Trophoblast cell (in vitro differentiated cells and primary cell): Measurements from ENCODE around the gene ANP32E.
"Not testable (repeated sequence)": the region's sequence is repeated elsewhere in the genome, so short reads cannot be mapped to it uniquely, and the experiment has no call there.

Source experiments
- DNase-seq, 2 donors: peaks; one replicate each; pipeline ENCODE4 v3.0.0-alpha.2; 2016
- H2AFZ ChIP-seq: 2 replicates; pipeline ENCODE4 v1.6.1; 2013; ENCODE audit warnings: low read length, moderate library complexity, mild to moderate bottlenecking; ENCODE audit not compliant: insufficient read depth, poor library complexity
- H2AK5ac ChIP-seq: 2 replicates; pipeline ENCODE4 v1.6.1; 2013; ENCODE audit warnings: mild to moderate bottlenecking, low read length
- H2BK120ac ChIP-seq: 2 replicates; pipeline ENCODE4 v1.6.1; 2013; ENCODE audit warnings: low read length, mild to moderate bottlenecking, moderate library complexity; ENCODE audit not compliant: insufficient read depth, poor library complexity
- H2BK12ac ChIP-seq: 2 replicates; pipeline ENCODE4 v1.6.1; 2013; ENCODE audit warnings: mild to moderate bottlenecking, low read length, moderate library complexity
- H2BK5ac ChIP-seq: 2 replicates; pipeline ENCODE4 v1.6.1; 2013; ENCODE audit warnings: low read length, low read depth, moderate library complexity, mild to moderate bottlenecking; ENCODE audit not compliant: poor library complexity
- H3K14ac ChIP-seq: 2 replicates; pipeline ENCODE4 v1.6.1; 2013; ENCODE audit warnings: mild to moderate bottlenecking, low read length
- H3K18ac ChIP-seq: 2 replicates; pipeline ENCODE4 v1.6.1; 2013; ENCODE audit warnings: mild to moderate bottlenecking, low read length
- H3K23ac ChIP-seq: 2 replicates; pipeline ENCODE4 v1.6.1; 2013; ENCODE audit warnings: low read length
- H3K27ac ChIP-seq: 2 replicates; pipeline ENCODE4 v1.5.1; 2013; ENCODE audit warnings: low read depth, mild to moderate bottlenecking, inconsistent platforms, low read length, moderate library complexity
- H3K27me3 ChIP-seq: 2 replicates; pipeline ENCODE4 v1.6.1; 2013; ENCODE audit warnings: inconsistent platforms, mild to moderate bottlenecking, low read length, moderate library complexity; ENCODE audit not compliant: insufficient read depth
- H3K36me3 ChIP-seq, 2 experiments: 1 replicate in 1 of 2; 2 replicates in 1 of 2; pipeline ENCODE4 v1.6.1; 2013; ENCODE audit warnings: low read length in 2 of 2, mild to moderate bottlenecking in 2 of 2, moderate library complexity in 1 of 2; ENCODE audit not compliant: insufficient read depth in 2 of 2, control insufficient read depth in 1 of 2
- H3K4ac ChIP-seq: 2 replicates; pipeline ENCODE4 v1.6.1; 2013; ENCODE audit warnings: low read depth, mild to moderate bottlenecking, low read length, moderate library complexity
- H3K4me1 ChIP-seq, 2 experiments: 1 replicate in 1 of 2; 2 replicates in 1 of 2; pipeline ENCODE4 v1.6.1; 2013; ENCODE audit warnings: low read length in 2 of 2, mild to moderate bottlenecking in 2 of 2, moderate library complexity in 1 of 2; ENCODE audit not compliant: insufficient read depth in 2 of 2, control insufficient read depth in 1 of 2
- H3K4me2 ChIP-seq: 2 replicates; pipeline ENCODE4 v1.6.1; 2013; ENCODE audit warnings: inconsistent platforms, mild to moderate bottlenecking, low read length, moderate library complexity
- H3K4me3 ChIP-seq: 2 replicates; pipeline ENCODE4 v1.5.1; 2013; ENCODE audit warnings: mild to moderate bottlenecking, low read depth, low read length, inconsistent platforms
- H3K79me1 ChIP-seq: one replicate; pipeline ENCODE4 v1.6.1; 2013; ENCODE audit warnings: low read length
- H3K79me2 ChIP-seq: 2 replicates; pipeline ENCODE4 v1.6.1; 2013; ENCODE audit warnings: low read length, mild to moderate bottlenecking; ENCODE audit not compliant: control insufficient read depth, insufficient read depth, poor library complexity
- H3K9ac ChIP-seq: 2 replicates; pipeline ENCODE4 v1.6.1; 2013; ENCODE audit warnings: mild to moderate bottlenecking, low read length
- H3K9me3 ChIP-seq: 2 replicates; pipeline ENCODE4 v1.6.1; 2013; ENCODE audit warnings: low read depth, mild to moderate bottlenecking, control low read depth, inconsistent platforms, low read length; ENCODE audit not compliant: insufficient read depth
- H4K12ac ChIP-seq: 2 replicates; pipeline ENCODE4 v1.6.1; 2013; ENCODE audit warnings: low read depth, mild to moderate bottlenecking, low read length, moderate library complexity
- H4K8ac ChIP-seq: 2 replicates; pipeline ENCODE4 v1.6.1; 2013; ENCODE audit warnings: low read depth, mild to moderate bottlenecking, low read length, moderate library complexity
- H4K91ac ChIP-seq: one replicate; pipeline ENCODE4 v1.6.1; 2013; ENCODE audit warnings: low read depth, mild to moderate bottlenecking, low read length, moderate library complexity
- WGBS: extraction: QIAGEN DNeasy Blood & Tissue Kit; methylation state at CpG from one replicate; pipeline ENCODE4 v1.1.7; 2013; ENCODE audit warnings: missing lambda C conversion rate; ENCODE audit not compliant: insufficient read length, insufficient coverage; ENCODE audit errors: extremely low coverage; 5-methylcytosine and 5-hydroxymethylcytosine counted together

The ANP32E gene

DNA sequence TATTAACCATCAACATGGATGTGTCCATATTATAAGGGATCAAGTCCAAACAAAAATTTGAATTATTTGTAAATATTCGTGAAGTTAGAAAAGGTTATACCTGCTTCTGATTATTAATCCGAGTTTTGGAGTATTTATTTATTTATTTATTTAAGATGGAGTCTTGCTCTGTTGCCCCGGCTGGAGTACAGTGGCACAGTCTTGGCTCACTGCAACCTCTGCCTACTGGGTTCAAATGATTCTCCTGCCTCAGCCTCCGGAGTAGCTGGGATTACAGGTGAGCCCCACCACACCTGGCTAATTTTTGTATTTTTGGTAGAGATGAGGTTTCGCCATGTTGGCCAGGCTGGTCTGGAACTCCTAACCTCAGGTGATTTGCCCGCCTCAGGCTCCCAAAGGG, 20.1 kb downstream of the ANP32E start:
- not testable (repeated sequence) for H2BK120ac ChIP-seq, H3K14ac ChIP-seq, H4K12ac ChIP-seq, H3K23ac ChIP-seq, H2BK12ac ChIP-seq, H3K4ac ChIP-seq, H3K9me3 ChIP-seq, H3K27ac ChIP-seq, H3K27me3 ChIP-seq, H3K4me2 ChIP-seq, H3K4me3 ChIP-seq, H3K9ac ChIP-seq, H4K91ac ChIP-seq, H3K79me1 ChIP-seq, H3K79me2 ChIP-seq, H2AFZ ChIP-seq, H3K18ac ChIP-seq, DNase-seq, H2AK5ac ChIP-seq, H4K8ac ChIP-seq, H3K4me1 ChIP-seq, H3K36me3 ChIP-seq, H2BK5ac ChIP-seq
- 100% methylated on average over 1 of the region's 6 CpGs for WGBS

DNA sequence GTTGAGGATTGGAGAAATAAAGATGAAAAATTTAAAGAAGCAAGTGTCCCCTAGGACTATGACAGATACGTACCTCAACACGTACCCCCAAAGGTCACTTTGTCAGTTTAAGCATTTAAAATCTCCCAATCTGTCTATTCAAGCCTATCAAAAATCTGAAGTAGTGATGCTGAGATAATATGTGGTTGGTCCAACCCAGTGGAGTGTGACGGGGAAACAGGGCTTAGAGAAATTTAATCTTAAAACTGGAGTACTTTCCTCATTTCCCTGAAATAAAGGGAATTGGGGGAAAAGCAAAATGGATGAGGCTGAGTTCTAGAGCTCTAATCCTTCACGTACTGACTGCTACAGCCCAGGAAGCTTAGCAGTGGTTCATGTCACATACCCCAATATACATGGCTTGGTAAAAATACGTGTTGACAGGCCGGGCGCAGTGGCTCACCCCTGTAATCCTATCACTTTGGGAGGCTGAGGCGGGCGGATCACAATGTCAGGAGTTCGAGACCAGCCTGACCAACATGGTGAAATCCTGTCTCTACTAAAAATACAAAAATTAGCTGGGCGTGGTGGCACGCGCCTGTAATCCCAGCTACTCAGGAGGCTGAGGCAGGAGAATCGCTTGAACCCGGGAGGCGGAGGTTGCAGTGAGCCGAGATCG, 21.7 kb downstream of the ANP32E start:
- H3K9me3 ChIP-seq, H3K36me3 ChIP-seq, H3K27me3 ChIP-seq, H3K4me3 ChIP-seq, H2BK5ac ChIP-seq, H2BK120ac ChIP-seq, H3K79me1 ChIP-seq, H4K91ac ChIP-seq, H3K9ac ChIP-seq, H2AK5ac ChIP-seq, H3K14ac ChIP-seq, DNase-seq, H3K79me2 ChIP-seq, H3K4me1 ChIP-seq, H3K27ac ChIP-seq, H3K23ac ChIP-seq, H3K4ac ChIP-seq, H3K18ac ChIP-seq, H2BK12ac ChIP-seq, H2AFZ ChIP-seq, H4K12ac ChIP-seq: not testable (repeated sequence)
- peak overlapping the region; percentile 26 for H4K8ac ChIP-seq
- peak overlapping the region; percentile 71 for H3K4me2 ChIP-seq
- WGBS, result no CpG with 5 or more reads among the region's 18 CpGs

DNA sequence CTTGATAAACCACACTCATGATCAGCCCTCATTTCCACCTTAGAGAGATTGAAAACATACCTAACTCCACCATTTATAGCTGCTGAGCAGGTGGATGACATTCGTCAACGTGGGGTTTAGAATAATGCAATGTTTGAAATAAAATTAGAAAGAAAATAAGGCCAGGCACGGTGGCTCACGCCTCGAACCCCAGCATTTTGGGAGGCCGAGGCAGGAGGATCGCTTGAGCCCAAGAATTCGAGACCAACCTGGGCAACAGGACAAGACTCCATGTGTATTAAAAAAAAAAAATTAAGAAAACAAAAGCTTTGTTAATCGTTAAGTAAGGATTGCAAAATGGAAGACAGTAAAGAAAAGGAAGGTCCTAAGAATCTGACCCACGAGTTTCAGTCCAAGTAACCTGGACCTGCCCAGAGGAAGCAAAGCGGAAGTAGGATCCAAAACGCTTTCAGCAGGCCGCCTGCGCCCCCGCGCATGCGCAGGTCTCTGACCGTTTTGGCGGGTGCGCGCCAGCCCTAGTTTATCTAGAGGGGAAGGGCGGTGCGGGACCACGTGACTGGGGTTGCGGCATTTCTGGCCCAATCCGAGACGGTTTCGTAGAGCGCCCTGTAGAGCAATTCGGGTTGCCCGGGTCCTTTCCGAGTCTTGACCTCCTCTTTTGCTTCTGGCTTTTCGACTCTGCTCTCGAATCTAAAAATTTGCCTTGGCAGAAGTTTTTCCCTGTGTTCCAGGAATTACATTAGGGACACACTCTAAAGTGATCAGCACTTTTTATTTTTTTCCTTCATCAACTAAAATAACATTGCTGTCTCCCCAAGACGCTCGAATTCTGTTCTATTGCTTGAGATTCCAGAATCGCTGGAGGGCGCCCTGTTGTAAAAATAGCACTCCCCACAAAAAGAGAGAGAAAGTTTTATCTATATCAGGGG, 22.5 kb downstream of the ANP32E start:
- Histone ChIP-seq H3K36me3 (peaks cover 0 to 2% of the 10 kb centered on the region in 2 experiments), H3K4me3 (no peak overlapping the region)
- WGBS, result no CpG with 5 or more reads among the region's 38 CpGs

DNA sequence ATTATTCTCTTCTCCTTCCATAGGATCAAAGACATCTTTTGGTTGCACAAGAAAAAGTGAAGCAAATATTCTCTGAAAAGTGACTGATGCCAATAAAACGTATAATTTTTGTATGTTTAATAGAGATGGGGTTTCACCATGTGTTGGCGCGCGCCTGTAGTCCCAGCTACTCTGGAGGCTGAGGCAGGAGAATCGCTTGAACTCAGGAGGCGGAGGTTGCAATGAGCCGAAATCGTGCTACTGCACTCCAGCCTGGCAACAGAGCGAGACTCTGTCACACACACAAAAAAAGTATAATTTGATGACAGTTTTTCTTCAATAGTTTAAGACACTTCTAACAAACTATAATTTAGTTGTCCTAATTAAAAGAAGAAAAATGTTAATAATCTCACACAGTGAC, 23.8 kb downstream of the ANP32E start:
- no peak overlapping the region for H2AFZ ChIP-seq
- H2BK5ac ChIP-seq, result no peak overlapping the region
- H3K23ac ChIP-seq, result no peak overlapping the region
- no peak overlapping the region for H3K9ac ChIP-seq
- no peak overlapping the region for H3K4me3 ChIP-seq
- no peaks in the 10 kb centered on the region for H3K36me3 ChIP-seq
- no peak overlapping the region for H4K91ac ChIP-seq
- no peaks in the 10 kb centered on the region for H3K79me2 ChIP-seq
- no peaks in the 10 kb centered on the region for H3K4me1 ChIP-seq
- WGBS, result no CpG with 5 or more reads among the region's 9 CpGs
- no peak overlapping the region for H3K14ac ChIP-seq
- H4K8ac ChIP-seq, result no peak overlapping the region
- H4K12ac ChIP-seq, result no peak overlapping the region
- DNase-seq, result no peak
- H2BK120ac ChIP-seq, result no peak overlapping the region
- peaks cover 4% of the 10 kb centered on the region for H3K79me1 ChIP-seq
- no peak overlapping the region for H3K18ac ChIP-seq
- H3K27ac ChIP-seq, result no peak overlapping the region
- H3K9me3 ChIP-seq, result no peaks in the 10 kb centered on the region
- no peak overlapping the region for H2AK5ac ChIP-seq
- no peaks in the 10 kb centered on the region for H3K27me3 ChIP-seq
- no peak overlapping the region for H3K4me2 ChIP-seq
- H2BK12ac ChIP-seq, result no peak overlapping the region
- no peak overlapping the region for H3K4ac ChIP-seq

More for the DNA sequence above, 22.5 kb downstream of the ANP32E start:
- peaks cover 4% of the 10 kb centered on the region for H3K79me1 ChIP-seq
- H2BK5ac ChIP-seq, result no peak overlapping the region
- H3K4me2 ChIP-seq, result peak overlapping the region; percentile 71
- no peaks in the 10 kb centered on the region for H3K27me3 ChIP-seq
- peak overlapping the region; percentile 80 for H2BK120ac ChIP-seq
- H4K12ac ChIP-seq, result peak overlapping the region; percentile 77
- no peak overlapping the region for H3K9ac ChIP-seq
- no peaks in the 10 kb centered on the region for H3K79me2 ChIP-seq
- no peaks in the 10 kb centered on the region for H3K9me3 ChIP-seq
- peak overlapping the region; percentile 71 for H3K4ac ChIP-seq
- H2BK12ac ChIP-seq, result no peak overlapping the region
- no peak overlapping the region for H3K18ac ChIP-seq
- peak overlapping the region; percentile 88 for H4K91ac ChIP-seq
- H3K27ac ChIP-seq, result no peak overlapping the region
- peak overlapping the region; percentile 59 for H2AK5ac ChIP-seq
- DNase-seq, result peak; percentile 90 to 96
- H3K23ac ChIP-seq, result no peak overlapping the region
- H4K8ac ChIP-seq, result peak overlapping the region; percentile 94
- peak overlapping the region; percentile 85 for H2AFZ ChIP-seq
- no peaks in the 10 kb centered on the region for H3K4me1 ChIP-seq
- H3K14ac ChIP-seq, result no peak overlapping the region
